HG02642 (cell line): ENCODE measurements around the gene SGF29.
"Not testable (repeated sequence)": the region's sequence is repeated elsewhere in the genome, so short reads cannot be mapped to it uniquely, and the experiment has no call there.

Experiments
- ATAC-seq: cut with Tn5 transposase; IDR thresholded peaks from one replicate; pipeline ENCODE4 v1.9.1; 2021; ENCODE audit warnings: mild to moderate bottlenecking; ENCODE audit not compliant: unreplicated experiment, poor library complexity

The SGF29 gene

DNA sequence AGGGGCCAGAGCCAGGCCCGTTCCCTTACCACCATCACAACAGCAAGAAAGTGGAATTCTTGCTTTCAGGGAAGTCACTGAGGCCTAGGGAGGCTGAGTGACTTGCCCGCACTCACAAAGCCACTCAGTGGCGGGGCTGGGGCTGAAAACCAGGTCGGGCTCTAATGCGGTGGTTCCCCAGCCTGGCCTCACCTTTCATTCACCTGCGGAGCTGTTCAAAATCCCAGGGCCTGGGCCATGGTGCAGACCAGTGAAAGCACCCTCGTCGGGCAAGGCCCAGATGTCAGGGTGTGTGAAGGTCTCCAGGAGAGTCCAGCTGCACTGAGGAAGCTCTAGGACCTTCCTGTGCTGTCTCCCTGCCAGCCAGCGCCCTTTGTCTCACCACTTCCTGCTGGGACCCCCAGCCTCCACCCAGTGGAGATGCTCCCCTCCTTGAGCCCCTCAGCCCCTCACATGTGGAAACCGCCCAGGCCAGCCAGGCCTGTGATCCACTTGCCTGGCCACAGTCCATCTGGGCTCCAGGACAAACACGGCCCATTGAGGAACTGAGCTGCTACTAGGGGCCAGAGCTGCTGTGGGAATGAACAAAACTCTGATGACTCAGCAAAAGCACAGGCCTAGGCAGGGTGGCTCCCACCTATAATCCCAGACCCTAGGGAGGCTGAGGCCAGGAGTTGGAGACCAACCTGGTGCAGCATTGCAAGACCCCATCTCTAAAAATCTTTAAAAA, 55.3 kb downstream of the SGF29 start:
- ATAC-seq: not testable (repeated sequence)

GRCh38 chr16:28609631-28610594, 56.2 kb downstream of the SGF29 start, which contains the start of gene SULT1A1:
SULT1A1 (minus strand) TSS chr16:28610044; CDS start chr16:28608855, 1,189 bp downstream.
- ATAC-seq: no peak

DNA sequence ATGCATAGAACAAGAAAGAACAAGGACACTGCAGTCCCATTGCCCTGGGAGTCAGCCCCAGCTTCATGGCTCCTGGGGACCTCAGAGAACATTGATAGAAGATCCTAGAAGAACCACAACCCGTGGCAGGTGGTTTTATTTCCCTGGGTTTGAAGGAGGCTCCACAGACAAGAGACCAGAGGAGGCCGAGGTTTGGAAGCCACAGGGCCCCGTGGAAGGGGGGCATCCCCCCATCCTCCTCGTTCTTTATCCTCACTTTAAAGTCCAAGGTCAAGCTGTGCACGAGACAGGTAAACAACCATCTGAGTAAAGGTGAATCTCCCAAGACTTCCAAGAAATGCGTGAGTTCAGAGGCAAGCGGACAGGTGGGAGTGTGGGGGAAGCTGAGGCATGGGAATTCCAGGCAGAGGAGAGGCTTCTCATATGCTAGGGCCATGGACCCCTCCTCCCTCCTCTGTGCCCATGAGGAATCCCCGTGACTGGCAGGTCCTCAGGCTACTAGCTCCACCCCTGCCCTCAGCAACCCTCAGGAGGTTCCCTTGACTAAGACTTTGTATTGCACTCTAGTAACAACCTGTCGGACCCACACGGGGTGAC, 57.0 kb downstream of the SGF29 start:
- ATAC-seq: no peak

- peak; percentile 52 for ATAC-seq
Observed at GRCh38 chr16:28612359-28613280, 58.9 kb downstream of the SGF29 start.

DNA sequence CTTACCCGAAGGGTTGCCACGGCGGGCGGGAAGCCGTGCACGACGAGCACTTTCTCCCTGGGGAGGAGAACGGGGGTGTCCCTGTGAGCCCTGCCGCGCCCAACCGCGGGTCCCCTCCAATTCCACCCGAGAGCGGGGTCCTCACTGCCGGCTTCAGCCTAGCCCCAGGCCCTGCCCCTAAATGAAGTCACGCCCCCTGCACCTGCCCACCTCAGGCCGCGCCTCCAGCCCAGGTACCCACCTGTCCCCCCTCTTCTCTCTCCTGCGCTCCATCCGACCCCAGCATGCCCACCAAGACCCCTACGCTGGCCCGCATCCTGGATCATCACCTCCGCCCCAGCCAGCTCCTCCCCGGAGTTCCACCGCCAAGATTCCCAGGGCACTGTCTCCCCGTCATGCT, 60.2 kb downstream of the SGF29 start:
- not testable (repeated sequence) for ATAC-seq

DNA sequence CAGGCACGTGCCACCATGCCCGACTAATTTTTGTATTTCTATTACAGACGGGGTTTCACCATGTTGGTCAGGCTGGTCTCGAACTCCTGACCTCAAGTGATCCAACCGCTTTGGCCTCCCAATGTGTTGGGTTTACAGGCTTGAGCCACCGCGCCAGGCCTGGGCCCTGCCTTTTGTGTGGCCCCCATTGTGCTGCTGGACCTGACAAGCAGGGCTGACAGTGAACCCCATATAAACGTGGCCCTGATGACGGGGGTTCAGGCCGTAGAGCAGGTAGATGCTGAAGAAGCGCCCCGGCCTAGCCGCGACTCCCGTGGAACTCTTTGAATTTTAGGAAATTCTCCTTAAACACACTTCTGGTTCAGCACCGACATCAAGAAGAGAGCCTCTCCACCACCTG, 60.8 kb downstream of the SGF29 start:
- ATAC-seq: not testable (repeated sequence)

- not testable (repeated sequence) for ATAC-seq
Observed at GRCh38 chr16:28615486-28616223, 61.9 kb downstream of the SGF29 start.

DNA sequence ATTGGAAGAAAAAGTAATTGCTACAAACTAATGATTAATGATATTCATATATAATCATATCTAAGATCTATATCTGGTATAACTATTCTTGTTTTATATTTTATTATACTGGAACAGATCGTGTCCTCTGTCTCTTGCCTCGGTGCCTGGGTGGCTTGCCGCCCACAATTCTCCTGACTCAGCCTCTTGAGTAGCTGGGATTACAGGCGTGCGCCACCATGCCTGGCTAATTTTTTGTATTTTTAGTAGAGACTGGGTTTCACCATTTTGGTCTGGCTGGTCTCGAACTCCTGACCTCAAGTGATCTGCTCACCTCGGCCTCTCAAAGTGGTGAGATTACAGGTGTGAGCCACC, 62.5 kb downstream of the SGF29 start:
- ATAC-seq: not testable (repeated sequence)

DNA sequence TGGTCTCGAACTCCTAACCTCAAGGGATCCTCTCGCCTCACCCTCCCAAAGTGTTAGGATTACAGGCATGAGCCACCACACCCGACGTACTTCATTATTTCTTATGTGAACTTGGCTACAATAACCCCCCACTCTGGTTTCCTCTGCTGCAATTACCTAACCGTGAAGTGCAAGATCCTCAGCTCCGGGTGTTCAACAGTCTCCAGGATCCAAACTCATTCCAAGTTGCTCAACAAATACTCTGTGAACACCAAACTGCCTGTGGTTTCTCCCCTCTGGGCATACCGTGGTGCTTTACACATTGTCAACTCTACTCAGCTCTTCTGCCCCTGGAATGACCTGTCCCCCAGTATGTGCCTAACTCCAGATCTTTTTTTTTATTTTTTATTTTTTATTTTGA, 62.9 kb downstream of the SGF29 start:
- no peak for ATAC-seq

DNA sequence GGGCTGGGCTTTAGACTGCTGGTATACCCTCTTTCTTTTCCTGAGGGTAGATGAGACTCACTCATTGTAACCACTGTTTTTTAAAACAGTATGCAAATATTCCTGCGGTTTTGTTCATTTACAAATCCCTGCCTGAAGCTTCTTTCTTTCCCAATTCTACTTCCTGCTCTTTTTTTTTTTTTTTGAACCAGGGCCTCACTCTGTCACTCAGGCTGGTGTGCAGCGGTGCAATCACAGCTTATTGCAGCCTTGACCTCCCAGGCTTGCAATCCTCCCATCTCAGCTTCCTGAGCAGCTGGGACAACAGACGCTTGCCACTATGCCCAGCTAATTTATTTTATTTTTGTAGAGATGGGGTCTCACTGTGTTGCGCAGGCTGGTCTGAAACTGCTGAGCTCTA, 64.2 kb downstream of the SGF29 start:
- ATAC-seq: no peak

- ATAC-seq: not testable (repeated sequence)
Observed at GRCh38 chr16:28620316-28620715, 66.6 kb downstream of the SGF29 start.

DNA sequence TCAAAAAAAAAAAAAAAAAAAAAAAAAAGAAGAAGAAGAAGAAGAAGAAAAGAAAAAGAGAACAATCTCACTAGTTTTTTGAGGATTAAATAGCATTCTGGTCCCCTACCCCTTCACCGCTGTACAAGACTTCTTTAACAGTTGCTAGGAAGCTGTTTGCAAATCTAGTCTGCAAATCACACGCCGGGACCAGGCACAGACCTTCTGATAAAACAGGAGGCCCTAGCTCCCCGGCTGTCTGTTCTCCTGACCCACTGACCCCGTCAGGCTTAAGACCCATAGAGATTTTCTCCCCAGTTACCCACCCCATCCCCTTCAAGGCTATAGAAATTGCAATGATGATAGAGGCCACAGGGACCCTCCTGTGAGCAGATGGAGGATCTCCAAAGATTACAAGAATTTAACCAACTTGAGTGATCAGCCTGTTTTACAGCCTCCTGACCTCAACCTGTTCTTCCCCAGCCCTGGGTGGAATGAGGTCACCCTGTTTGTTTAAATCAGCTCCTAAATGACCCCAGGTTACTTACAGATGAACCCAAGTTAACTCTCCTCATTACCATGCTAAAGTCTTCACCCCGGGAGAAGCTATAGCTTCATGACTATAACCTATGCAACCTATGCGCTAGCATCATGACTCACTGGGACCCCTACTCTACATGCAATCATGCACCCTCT, 67.9 kb downstream of the SGF29 start:
- ATAC-seq: no peak

- not testable (repeated sequence) for ATAC-seq
Observed at GRCh38 chr16:28622532-28623171, 68.9 kb downstream of the SGF29 start.

- ATAC-seq: no peak
Observed at GRCh38 chr16:28623172-28623711, 69.5 kb downstream of the SGF29 start.

GRCh38 chr16:28630905-28631304, 77.2 kb downstream of the SGF29 start:
- ATAC-seq: not testable (repeated sequence)

DNA sequence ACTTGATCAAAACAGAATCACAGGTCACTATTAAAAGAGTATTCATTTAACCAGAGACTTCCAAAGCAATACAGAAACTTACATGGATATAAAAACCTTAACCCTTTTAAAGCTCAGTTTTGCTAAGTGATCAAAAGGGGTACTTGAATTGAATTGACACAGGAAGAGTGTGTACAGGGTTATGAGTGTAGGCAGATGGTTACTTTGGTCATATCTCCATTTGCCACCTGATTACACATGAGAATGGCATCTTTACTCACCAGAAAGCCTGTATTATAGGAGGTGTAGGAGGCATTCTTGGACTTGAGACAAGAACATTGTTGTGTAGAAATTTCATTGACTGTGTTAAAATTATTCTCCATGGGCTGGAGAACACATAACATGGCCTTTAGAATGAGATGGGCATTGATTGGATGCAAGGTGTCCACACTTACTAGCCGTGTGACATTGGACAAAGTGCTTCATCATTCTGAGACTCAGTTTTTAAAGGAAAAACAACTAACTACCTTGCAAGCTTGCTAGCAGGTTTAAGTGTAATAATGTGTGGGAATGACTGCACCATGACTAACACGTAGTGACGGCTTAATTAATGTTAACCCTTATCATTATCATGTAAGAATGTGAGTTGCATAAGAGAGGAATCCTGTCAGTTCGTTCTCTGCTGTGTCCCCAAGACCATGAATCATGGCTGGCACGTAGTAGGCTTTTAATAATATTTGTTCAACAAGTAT, 82.5 kb downstream of the SGF29 start:
- not testable (repeated sequence) for ATAC-seq

DNA sequence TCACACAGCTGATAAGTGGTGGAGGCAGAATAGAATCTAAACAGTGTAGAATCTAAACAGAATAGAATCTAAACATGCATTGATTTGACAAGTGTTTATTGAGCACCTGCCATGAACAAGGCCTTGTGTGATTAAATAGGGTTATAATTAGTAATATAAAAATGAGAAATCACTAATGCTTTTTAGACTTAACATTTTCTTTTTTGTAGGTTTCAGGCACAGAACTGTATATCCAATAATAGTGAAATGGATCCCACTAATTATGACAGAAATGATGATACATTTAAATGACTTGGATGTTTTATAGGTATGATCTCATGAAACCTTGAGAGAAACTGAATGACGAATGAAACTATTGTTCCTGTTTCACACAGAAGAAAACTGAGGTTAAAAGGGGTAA, 84.0 kb downstream of the SGF29 start, which contains the start of gene NPIPB8:
TSS of gene NPIPB8 (plus strand) at position 301 of the 400 bp plus-strand sequence. CDS start 296 bp downstream, outside the sequence.
- not testable (repeated sequence) for ATAC-seq
